IPS-18a (cell line): ENCODE results near the gene ZDHHC11B.
"Not testable (repeated sequence)": the region's sequence is repeated elsewhere in the genome, so short reads cannot be mapped to it uniquely, and the experiment has no call there.

Experiments
- H3K27ac ChIP-seq: one replicate; pipeline ENCODE4 v1.5.1; 2013; ENCODE audit warnings: low read length
- H3K27me3 ChIP-seq: one replicate; pipeline ENCODE4 v1.6.1; 2013; ENCODE audit warnings: mild to moderate bottlenecking, low read length; ENCODE audit not compliant: control insufficient read depth, insufficient read depth
- H3K36me3 ChIP-seq: one replicate; pipeline ENCODE4 v1.6.1; 2013; ENCODE audit warnings: low read depth, low read length; ENCODE audit not compliant: control insufficient read depth
- H3K4me1 ChIP-seq: one replicate; pipeline ENCODE4 v1.6.1; 2013; ENCODE audit warnings: low read depth, low read length; ENCODE audit not compliant: control insufficient read depth
- H3K4me3 ChIP-seq: one replicate; pipeline ENCODE4 v1.5.1; 2013; ENCODE audit warnings: low read length
- H3K9ac ChIP-seq: one replicate; pipeline ENCODE4 v1.6.1; 2013; ENCODE audit warnings: mild to moderate bottlenecking, low read length, moderate library complexity
- H3K9me3 ChIP-seq: one replicate; pipeline ENCODE4 v1.6.1; 2013; ENCODE audit warnings: low read depth, low read length; ENCODE audit not compliant: control insufficient read depth

ZDHHC11B gene

GRCh38 chr5:756865-757345, 27.6 kb downstream of the ZDHHC11B start:
- Histone ChIP-seq H3K27me3 (no peaks in the 10 kb centered on the region), H3K9me3 (no peaks in the 10 kb centered on the region), H3K36me3 (no peaks in the 10 kb centered on the region), H3K9ac (no peak overlapping the region), H3K4me3 (no peak overlapping the region), H3K4me1 (no peaks in the 10 kb centered on the region), H3K27ac (no peak overlapping the region)

DNA sequence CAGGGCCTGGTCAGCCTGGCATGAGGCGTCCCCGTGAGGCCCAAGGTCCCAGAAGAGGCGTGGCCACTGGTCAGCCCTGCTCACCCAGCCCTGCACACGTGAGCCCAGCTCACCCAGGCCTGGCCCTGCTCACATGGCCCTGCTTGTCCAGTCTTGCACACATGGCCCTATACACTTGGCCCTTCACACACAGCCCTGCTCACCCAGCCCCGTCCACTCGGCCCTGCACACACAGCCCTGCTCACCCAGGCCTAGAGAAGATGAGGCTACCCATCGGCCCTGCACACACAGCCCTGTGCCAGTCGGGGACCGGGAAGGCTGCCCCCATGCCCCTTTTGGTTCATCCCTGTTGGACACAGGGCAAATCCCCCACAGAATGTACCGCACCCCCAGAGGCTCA, 28.4 kb downstream of the ZDHHC11B start:
- Histone ChIP-seq H3K4me3 (no peak overlapping the region), H3K27me3 (no peaks in the 10 kb centered on the region), H3K9ac (no peak overlapping the region), H3K36me3 (no peaks in the 10 kb centered on the region), H3K4me1 (no peaks in the 10 kb centered on the region), H3K9me3 (no peaks in the 10 kb centered on the region), H3K27ac (no peak overlapping the region)

DNA sequence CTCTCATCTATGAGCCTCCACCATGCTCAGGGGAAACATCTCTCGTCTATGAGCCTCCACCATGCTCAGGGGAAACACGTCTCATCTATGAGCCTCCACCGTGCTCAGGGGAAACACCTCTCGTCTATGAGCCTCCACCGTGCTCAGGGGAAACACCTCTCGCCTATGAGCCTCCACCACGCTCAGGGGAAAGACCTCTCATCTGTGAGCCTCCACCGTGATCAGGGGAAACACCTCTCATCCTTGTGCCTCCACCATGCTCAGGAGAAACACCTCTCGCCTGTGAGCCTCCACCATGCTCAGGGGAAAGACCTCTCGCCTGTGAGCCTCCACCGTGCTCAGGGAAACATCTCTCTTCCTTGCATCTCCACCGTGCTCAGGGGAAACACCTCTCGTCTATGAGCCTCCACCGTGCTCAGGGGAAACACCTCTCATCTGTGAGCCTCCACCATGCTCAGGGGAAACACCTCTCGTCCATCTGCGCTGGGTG, 30.3 kb downstream of the ZDHHC11B start:
- H3K4me1 ChIP-seq, H3K27ac ChIP-seq, H3K27me3 ChIP-seq, H3K9me3 ChIP-seq, H3K36me3 ChIP-seq, H3K9ac ChIP-seq, H3K4me3 ChIP-seq: not testable (repeated sequence)

- H3K9ac ChIP-seq, H3K4me1 ChIP-seq, H3K4me3 ChIP-seq, H3K27ac ChIP-seq, H3K27me3 ChIP-seq, H3K36me3 ChIP-seq, H3K9me3 ChIP-seq: not testable (repeated sequence)
These were observed 30.9 kb downstream of the ZDHHC11B start for GRCh38 chr5:753567-754142.

- H3K27ac ChIP-seq, H3K4me3 ChIP-seq, H3K9me3 ChIP-seq, H3K4me1 ChIP-seq, H3K27me3 ChIP-seq, H3K9ac ChIP-seq, H3K36me3 ChIP-seq: not testable (repeated sequence)
These were observed 31.9 kb downstream of the ZDHHC11B start for GRCh38 chr5:752532-753115.

- H3K36me3 ChIP-seq, H3K9me3 ChIP-seq, H3K4me3 ChIP-seq, H3K9ac ChIP-seq, H3K4me1 ChIP-seq, H3K27ac ChIP-seq, H3K27me3 ChIP-seq: not testable (repeated sequence)
These were observed 32.5 kb downstream of the ZDHHC11B start for GRCh38 chr5:751992-752391.

DNA sequence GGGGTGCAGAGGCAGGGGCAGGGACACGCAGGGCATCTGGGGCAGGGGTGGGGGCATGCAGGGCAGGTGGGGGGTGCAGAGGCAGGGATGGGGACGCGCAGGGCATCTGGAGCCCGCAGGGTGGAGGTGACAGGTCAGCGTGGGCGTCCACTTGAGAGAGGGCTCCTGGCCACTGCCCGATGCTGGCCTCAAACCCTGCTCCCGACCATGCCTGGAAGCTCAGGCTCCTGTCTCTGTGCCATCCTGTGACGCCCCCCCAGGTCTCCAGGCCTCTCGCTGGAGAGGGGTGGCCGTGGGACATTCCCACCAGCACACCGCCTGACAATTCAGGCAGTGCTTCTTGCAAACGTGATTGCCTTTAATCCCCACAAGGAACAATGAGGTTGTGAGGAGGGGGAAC, 33.0 kb downstream of the ZDHHC11B start:
- no peak overlapping the region for H3K27ac ChIP-seq
- no peak overlapping the region for H3K4me3 ChIP-seq
- no peaks in the 10 kb centered on the region for H3K27me3 ChIP-seq
- H3K9ac ChIP-seq: no peak overlapping the region
- no peaks in the 10 kb centered on the region for H3K4me1 ChIP-seq
- no peaks in the 10 kb centered on the region for H3K36me3 ChIP-seq
- H3K9me3 ChIP-seq: no peaks in the 10 kb centered on the region

DNA sequence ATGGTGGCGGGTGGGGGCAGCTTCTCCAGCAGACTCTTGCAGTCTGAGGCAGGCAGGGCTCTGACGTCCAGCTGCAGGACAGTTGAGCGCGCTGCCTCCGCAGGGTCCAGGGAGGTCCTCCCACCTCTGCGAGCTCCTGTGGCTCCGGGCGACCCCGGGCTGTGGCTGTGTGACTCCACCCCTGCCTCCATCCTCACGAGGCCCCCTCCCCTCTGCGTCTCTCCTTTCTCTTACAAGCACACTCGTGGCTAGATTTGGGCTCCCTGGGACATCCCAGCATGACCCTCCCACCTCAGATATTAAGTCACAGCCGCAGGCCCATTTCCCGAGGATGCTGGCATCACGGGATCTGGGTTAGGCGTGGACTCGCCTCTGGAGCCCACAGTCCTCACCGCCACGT, 34.3 kb downstream of the ZDHHC11B start:
- not testable (repeated sequence) for H3K36me3 ChIP-seq, H3K4me3 ChIP-seq, H3K9me3 ChIP-seq, H3K27ac ChIP-seq, H3K9ac ChIP-seq, H3K27me3 ChIP-seq, H3K4me1 ChIP-seq

GRCh38 chr5:749101-749670, 35.3 kb downstream of the ZDHHC11B start:
- Histone ChIP-seq H3K9me3 (no peaks in the 10 kb centered on the region), H3K4me1 (no peaks in the 10 kb centered on the region), H3K9ac (no peak overlapping the region), H3K27ac (no peak overlapping the region), H3K36me3 (no peaks in the 10 kb centered on the region), H3K4me3 (no peak overlapping the region), H3K27me3 (no peaks in the 10 kb centered on the region)

GRCh38 chr5:748011-748980, 36.2 kb downstream of the ZDHHC11B start:
- H3K4me3 ChIP-seq, H3K27me3 ChIP-seq, H3K27ac ChIP-seq, H3K9me3 ChIP-seq, H3K4me1 ChIP-seq, H3K36me3 ChIP-seq, H3K9ac ChIP-seq: not testable (repeated sequence)

- not testable (repeated sequence) for H3K4me3 ChIP-seq, H3K27ac ChIP-seq, H3K36me3 ChIP-seq, H3K27me3 ChIP-seq, H3K9ac ChIP-seq, H3K9me3 ChIP-seq, H3K4me1 ChIP-seq
These were observed 37.2 kb downstream of the ZDHHC11B start for GRCh38 chr5:747303-747844.
